Smooth muscle cell (in vitro differentiated cells): ENCODE measurements around the gene METTL24. TPM values are rescaled to one million over a fixed set of nuclear protein-coding genes. Genes with fewer than 3 reads are reported as not detected.

Experiments
- DNase-seq: peaks from one replicate; lab custom pipeline; 2025; ENCODE audit not compliant: unreplicated experiment; lab: John Stamatoyannopoulos, UW
- H2AFZ ChIP-seq: fragments of 200-600 bp; sonication (generic); 2 replicates; pipeline ENCODE4 v1.6.0; 2016; ENCODE audit warnings: antibody characterized with exemption, low read depth, mild to moderate bottlenecking
- H3F3A ChIP-seq: fragments of 200-600 bp; sonication (generic); 2 replicates; pipeline ENCODE4 v1.6.0; 2017; ENCODE audit warnings: antibody characterized with exemption, low read depth
- H3K27ac ChIP-seq: fragments of 200-600 bp; sonication (generic); 2 replicates; pipeline ENCODE4 v1.5.1; 2016; ENCODE audit warnings: low read depth, mild to moderate bottlenecking
- H3K27me3 ChIP-seq: fragments of 200-600 bp; sonication (generic); 2 replicates; pipeline ENCODE4 v1.6.1; 2016; ENCODE audit warnings: low read depth, mild to moderate bottlenecking
- H3K36me3 ChIP-seq: fragments of 200-600 bp; sonication (generic); 2 replicates; pipeline ENCODE4 v1.5.1; 2016; ENCODE audit warnings: low read depth
- H3K4me1 ChIP-seq: fragments of 200-600 bp; sonication (generic); 2 replicates; pipeline ENCODE4 v1.5.1; 2016; ENCODE audit warnings: low read depth
- H3K4me2 ChIP-seq: fragments of 200-600 bp; sonication (generic); 2 replicates; pipeline ENCODE4 v1.6.0; 2016; ENCODE audit warnings: mild to moderate bottlenecking
- H3K4me3 ChIP-seq: fragments of 200-600 bp; sonication (generic); 2 replicates; pipeline ENCODE4 v1.5.1; 2016; ENCODE audit warnings: mild to moderate bottlenecking
- H3K79me2 ChIP-seq: fragments of 200-600 bp; sonication (generic); 2 replicates; pipeline ENCODE4 v1.6.0; 2016; ENCODE audit warnings: low read depth, mild to moderate bottlenecking
- H3K9ac ChIP-seq: fragments of 200-600 bp; sonication (generic); 2 replicates; pipeline ENCODE4 v1.6.0; 2016; ENCODE audit warnings: low read depth
- H3K9me3 ChIP-seq: fragments of 200-600 bp; sonication (generic); replicated peaks from 2 replicates; pipeline ENCODE4 v1.5.1; 2016; ENCODE audit warnings: low read depth
- H4K20me1 ChIP-seq: fragments of 200-600 bp; sonication (generic); 2 replicates; pipeline ENCODE4 v1.6.0; 2016; ENCODE audit warnings: low read depth
- CTCF ChIP-seq: fragments of 200-600 bp; sonication (generic); IDR thresholded peaks from 2 replicates; pipeline ENCODE4 v1.5.1; 2017; ENCODE audit warnings: borderline replicate concordance, mild to moderate bottlenecking, antibody characterized with exemption; ENCODE audit not compliant: insufficient read depth, poor library complexity, severe bottlenecking
- WGBS: methylation state at CpG from one replicate; pipeline ENCODE4 v1.1.7; 2016; ENCODE audit warnings: low lambda C conversion rate; 5-methylcytosine and 5-hydroxymethylcytosine counted together
- polyA plus RNA-seq: library from polyadenylated mRNA; unstranded; fragments of >200 nt; fragmentation: Nextera tagmentation; extraction: Ambion mirVana; gene quantifications from 2 replicates; pipeline ENCODE4 v1.2.1, GENCODE V29; 2016
- total RNA-seq: library from RNA; depleted of rRNA; stranded (reverse); fragments of >200 nt; gene quantifications from 2 replicates; pipeline ENCODE4 v1.2.3, GENCODE V29; 2014

METTL24 gene
- total and polyA plus RNA-seq, 2 experiments from 2014 or later = 0.74 to 2.6 TPM

DNA sequence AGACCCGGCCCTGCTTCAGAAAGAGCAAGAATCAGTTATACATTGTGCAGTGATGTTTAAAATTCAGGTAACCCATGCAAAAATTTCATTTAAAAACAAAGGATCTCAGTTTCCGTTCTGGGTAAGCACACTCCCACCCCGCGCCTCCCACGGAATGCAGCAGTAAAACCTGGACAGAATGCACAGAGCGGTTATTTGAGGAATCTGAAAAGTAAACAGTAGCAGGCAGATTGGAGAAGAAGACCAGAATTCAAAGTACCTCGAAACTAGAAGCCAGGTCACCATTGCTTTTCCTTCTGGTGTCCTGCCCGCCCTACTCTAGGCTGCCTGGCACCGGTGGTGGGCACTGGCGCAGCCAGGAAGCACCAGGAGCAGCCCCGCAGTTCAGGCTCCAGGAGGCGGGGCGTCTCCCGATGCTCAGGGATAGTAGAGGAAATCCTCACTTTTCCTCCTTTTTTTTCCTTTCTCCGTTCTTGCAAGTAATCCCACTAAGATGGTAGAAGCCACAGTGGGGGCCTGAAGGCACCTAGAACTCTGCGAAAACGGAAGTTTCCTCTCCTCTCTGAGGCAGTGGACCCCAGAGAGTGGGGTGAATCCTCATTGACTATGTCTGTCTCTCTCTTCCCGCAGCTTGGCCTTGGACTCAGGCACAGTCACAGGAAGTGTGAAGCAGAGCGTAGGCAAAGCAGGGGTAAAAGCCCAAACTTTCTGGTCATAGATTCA is 28.3 kb downstream of the METTL24 start:
- TF ChIP-seq CTCF = no peak
- H3K4me3 ChIP-seq = peak overlapping the region; percentile 7
- DNase-seq = no peak
- H3K79me2 ChIP-seq = no peaks in the 10 kb centered on the region
- no peaks in the 10 kb centered on the region for H4K20me1 ChIP-seq
- H3K36me3 ChIP-seq = no peaks in the 10 kb centered on the region
- peak overlapping the region; percentile 77 for H2AFZ ChIP-seq
- no peaks in the 10 kb centered on the region for H3K9me3 ChIP-seq
- H3K9ac ChIP-seq = no peak overlapping the region
- 52% methylated on average over 19 of the region's 19 CpGs for WGBS
- peak overlapping the region; percentile 77 for H3K4me2 ChIP-seq
- peaks cover 27% of the 10 kb centered on the region for H3F3A ChIP-seq
- peaks cover 37% of the 10 kb centered on the region for H3K4me1 ChIP-seq
- no peaks in the 10 kb centered on the region for H3K27me3 ChIP-seq
- H3K27ac ChIP-seq = peak overlapping the region; percentile 56

DNA sequence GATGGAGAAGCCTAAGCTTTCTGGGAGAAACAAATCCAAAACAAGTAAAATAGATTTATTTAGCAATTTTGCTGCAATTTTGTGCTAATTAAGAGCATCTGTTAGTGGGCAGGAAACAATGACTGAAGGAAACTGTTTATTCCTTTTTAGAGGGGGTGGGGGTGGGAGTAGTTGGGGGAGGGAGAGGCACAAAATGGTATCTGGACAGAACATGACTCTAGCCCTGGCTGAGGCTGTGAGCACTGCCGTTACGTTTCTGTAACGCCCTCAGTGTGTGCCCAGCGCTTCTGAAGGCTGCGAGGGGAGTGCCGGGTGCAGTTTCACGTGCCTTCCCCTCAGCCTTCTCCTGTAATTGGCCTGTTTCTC is 28.8 kb downstream of the METTL24 start:
- H3K9me3 ChIP-seq = no peaks in the 10 kb centered on the region
- DNase-seq = no peak
- H3K4me2 ChIP-seq = peak overlapping the region; percentile 77
- H4K20me1 ChIP-seq = no peaks in the 10 kb centered on the region
- peaks cover 35% of the 10 kb centered on the region for H3K4me1 ChIP-seq
- peak overlapping the region; percentile 7 for H3K4me3 ChIP-seq
- 14% methylated on average over 7 of the region's 7 CpGs for WGBS
- H3K27me3 ChIP-seq = no peaks in the 10 kb centered on the region
- H3K9ac ChIP-seq = no peak overlapping the region
- H3F3A ChIP-seq = peaks cover 33% of the 10 kb centered on the region
- TF ChIP-seq CTCF = no peak
- no peaks in the 10 kb centered on the region for H3K36me3 ChIP-seq
- H3K27ac ChIP-seq = peak overlapping the region; percentile 56
- H3K79me2 ChIP-seq = no peaks in the 10 kb centered on the region
- peak overlapping the region; percentile 77 for H2AFZ ChIP-seq

GRCh38 chr6:110328259-110328658 is 29.9 kb downstream of the METTL24 start:
- TF ChIP-seq CTCF = no peak
- 9% methylated on average over 2 of the region's 2 CpGs for WGBS
- Histone ChIP-seq H3F3A (peaks cover 36% of the 10 kb centered on the region), H3K4me2 (peak overlapping the region; percentile 77), H3K9me3 (no peaks in the 10 kb centered on the region), H3K79me2 (no peaks in the 10 kb centered on the region), H3K27me3 (no peaks in the 10 kb centered on the region), H4K20me1 (no peaks in the 10 kb centered on the region), H3K4me1 (peaks cover 35% of the 10 kb centered on the region), H2AFZ (no peak overlapping the region), H3K27ac (peak overlapping the region; percentile 56), H3K4me3 (no peak overlapping the region), H3K9ac (no peak overlapping the region), H3K36me3 (no peaks in the 10 kb centered on the region)
- DNase-seq = no peak

GRCh38 chr6:110327391-110327790 is 30.8 kb downstream of the METTL24 start:
- H3K27ac ChIP-seq = peak overlapping the region; percentile 56
- H3K4me1 ChIP-seq = peaks cover 44% of the 10 kb centered on the region
- peak overlapping the region; percentile 77 for H3K4me2 ChIP-seq
- H3K36me3 ChIP-seq = no peaks in the 10 kb centered on the region
- WGBS = 68% methylated on average over 3 of the region's 3 CpGs
- no peak for DNase-seq
- no peaks in the 10 kb centered on the region for H3K27me3 ChIP-seq
- H4K20me1 ChIP-seq = no peaks in the 10 kb centered on the region
- peaks cover 40% of the 10 kb centered on the region for H3F3A ChIP-seq
- H3K9me3 ChIP-seq = no peaks in the 10 kb centered on the region
- H3K9ac ChIP-seq = no peak overlapping the region
- H3K79me2 ChIP-seq = no peaks in the 10 kb centered on the region
- no peak for TF ChIP-seq CTCF
- H2AFZ ChIP-seq = no peak overlapping the region
- no peak overlapping the region for H3K4me3 ChIP-seq
